ENCODE results near the gene TLK1. TPM values are rescaled to one million over a fixed set of nuclear protein-coding genes. Genes with fewer than 3 reads are reported as not detected.

Gene TLK1
- total RNA-seq, 1 experiment from 2014 or later, result 101 TPM

GRCh38 chr2:171069286-171069956 is 91.3 kb downstream of the TLK1 start:
- no peaks in the 10 kb centered on the region for H3K27me3 ChIP-seq (ENCODE audit: insufficient read depth, low read depth)
- CTCF ChIA-PET, result interaction anchor here (0.7 kb wide), 1 partner anchor 27 kb away, joined by 3 read pairs; no protein-coding TSS in a partner anchor
- intact Hi-C loops (cut with micrococcal nuclease; ENCODE audit: unreplicated experiment), result no loop called here

GRCh38 chr2:171066110-171066509 is 94.6 kb downstream of the TLK1 start:
- no peak for TF ChIP-seq EZH2 (IDR thresholded peaks at IDR 0.05; ENCODE audit: low read depth)
- TF ChIP-seq CTCF (conservative IDR thresholded peaks at IDR 0.05), result no peak
- no peaks in the 10 kb centered on the region for H3K27me3 ChIP-seq (ENCODE audit: insufficient read depth, low read depth)
- DNase-seq, result no peak
- no peaks in the 10 kb centered on the region for H3K9me3 ChIP-seq (ENCODE audit: insufficient read depth, low read depth)
- ChIA-PET CTCF (no interaction called here), POLR2A (ENCODE audit: unreplicated experiment) (no interaction called here)
- peaks cover 13% of the 10 kb centered on the region; the same call in 1 of the 2 replicates for H3F3A ChIP-seq (ENCODE audit: insufficient read depth, low read depth)
- peaks cover 29% of the 10 kb centered on the region for H3K79me2 ChIP-seq (ENCODE audit: low read depth)
- H3K4me1 ChIP-seq (replicated peaks; ENCODE audit: insufficient read depth), result no peaks in the 10 kb centered on the region
- no peak overlapping the region for H2AFZ ChIP-seq
- intact Hi-C loops (cut with micrococcal nuclease; ENCODE audit: unreplicated experiment), result no loop called here
- no peak overlapping the region for H3K27ac ChIP-seq
- no peak overlapping the region for H3K4me3 ChIP-seq
- no peaks in the 10 kb centered on the region for H4K20me1 ChIP-seq (ENCODE audit: insufficient read depth)
- H3K4me2 ChIP-seq, result no peak overlapping the region
- H3K36me3 ChIP-seq (ENCODE audit: low read depth), result no peaks in the 10 kb centered on the region
- no TSS peak for BruUV-seq (replicated peaks)
- no peaks in the 10 kb centered on the region; the same call in 1 of the 2 replicates for H3K9me2 ChIP-seq (ENCODE audit: insufficient read depth)

More at GRCh38 chr2:171069286-171069956, 91.3 kb downstream of the TLK1 start:
- peaks cover 13% of the 10 kb centered on the region; the same call in 1 of the 2 replicates for H3F3A ChIP-seq (ENCODE audit: insufficient read depth, low read depth)
- H3K4me2 ChIP-seq, result no peak overlapping the region
- TF ChIP-seq EZH2 (IDR thresholded peaks at IDR 0.05; ENCODE audit: low read depth) (no peak), CTCF (conservative IDR thresholded peaks at IDR 0.05) (no peak)
- H3K79me2 ChIP-seq (ENCODE audit: low read depth), result peaks cover 19% of the 10 kb centered on the region
- POLR2A ChIA-PET (ENCODE audit: unreplicated experiment), result no interaction called here
- no peaks in the 10 kb centered on the region for H3K9me3 ChIP-seq (ENCODE audit: insufficient read depth, low read depth)
- 0 out of 2 replicates have a peak, but pooled peaks cover 4% of the 10 kb centered on the region for H3K36me3 ChIP-seq (ENCODE audit: low read depth)
- H3K9me2 ChIP-seq (ENCODE audit: insufficient read depth), result no peaks in the 10 kb centered on the region
- H3K4me3 ChIP-seq, result no peak overlapping the region
- H2AFZ ChIP-seq, result no peak overlapping the region
- BruUV-seq (replicated peaks), result no TSS peak
- DNase-seq, result no peak
- H3K27ac ChIP-seq, result no peak overlapping the region
- no peaks in the 10 kb centered on the region for H3K4me1 ChIP-seq (replicated peaks; ENCODE audit: insufficient read depth)
- no peaks in the 10 kb centered on the region for H4K20me1 ChIP-seq (ENCODE audit: insufficient read depth)

GRCh38 chr2:171057575-171057974 is 103.1 kb downstream of the TLK1 start:
- H3K9me2 ChIP-seq (ENCODE audit: insufficient read depth), result no peaks in the 10 kb centered on the region
- TF ChIP-seq CTCF (conservative IDR thresholded peaks at IDR 0.05) (no peak), EZH2 (IDR thresholded peaks at IDR 0.05; ENCODE audit: low read depth) (no peak)
- H2AFZ ChIP-seq, result no peak overlapping the region
- no peak overlapping the region for H3K4me3 ChIP-seq
- ChIA-PET POLR2A (ENCODE audit: unreplicated experiment) (no interaction called here), CTCF (no interaction called here)
- H3F3A ChIP-seq (ENCODE audit: insufficient read depth, low read depth), result peaks cover 3% of the 10 kb centered on the region; the same call in 1 of the 2 replicates
- intact Hi-C loops (cut with micrococcal nuclease; ENCODE audit: unreplicated experiment), result loop anchor here (1.0 kb wide), 1 partner anchor 489 kb away; no protein-coding TSS in a partner anchor
- no peak overlapping the region for H3K4me2 ChIP-seq
- no peak overlapping the region for H3K27ac ChIP-seq
- H3K27me3 ChIP-seq (ENCODE audit: insufficient read depth, low read depth), result no peaks in the 10 kb centered on the region
- H3K79me2 ChIP-seq (ENCODE audit: low read depth), result 0 out of 2 replicates have a peak, but pooled peaks cover 5% of the 10 kb centered on the region
- no TSS peak for BruUV-seq (replicated peaks)
- H3K9me3 ChIP-seq (ENCODE audit: insufficient read depth, low read depth), result 0 out of 2 replicates have a peak, but pooled peaks cover 3% of the 10 kb centered on the region
- H3K4me1 ChIP-seq (replicated peaks; ENCODE audit: insufficient read depth), result no peaks in the 10 kb centered on the region
- peaks cover 17% of the 10 kb centered on the region; the same call in 1 of the 2 replicates for H3K36me3 ChIP-seq (ENCODE audit: low read depth)
- no peak for DNase-seq
- H4K20me1 ChIP-seq (ENCODE audit: insufficient read depth), result no peaks in the 10 kb centered on the region

Measured in PC-9 (cell line).